GM12891 (cell line): ENCODE data around the gene GALNT18.

Source experiments
- POLR2A ChIP-seq: IDR thresholded peaks from 2 replicates; pipeline ENCODE4 v1.6.1; 2011; ENCODE audit warnings: low read depth, low read length, control low read depth
- POLR2AphosphoS5 ChIP-seq: IDR thresholded peaks from 2 replicates; pipeline ENCODE4 v1.6.1; 2011; ENCODE audit warnings: low read depth, low read length, control low read depth
- POU2F2 ChIP-seq: IDR thresholded peaks from 2 replicates; pipeline ENCODE4 v1.6.1; 2011; ENCODE audit warnings: low read depth, mild to moderate bottlenecking, control low read depth, low read length, moderate library complexity

- no peak for TF ChIP-seq POLR2AphosphoS5
- TF ChIP-seq POLR2A = no peak
- no peak for TF ChIP-seq POU2F2
Observed at GRCh38 chr11:11665407-11665806, 43.6 kb upstream of the GALNT18 start.
